HG03460 (cell line): Measurements from ENCODE around the gene PPP1R9B.

Experiments used
- ATAC-seq: cut with Tn5 transposase; IDR thresholded peaks from one replicate; pipeline ENCODE4 v1.9.1; 2021; ENCODE audit not compliant: unreplicated experiment

Gene PPP1R9B

GRCh38 chr17:50094753-50095619 is 55.5 kb downstream of the PPP1R9B start, which contains the start of gene PDK2:
Gene PDK2 (plus strand): TSS chr17:50095351. CDS start chr17:50095436, 85 bp downstream.
- ATAC-seq = peak; percentile 95

DNA sequence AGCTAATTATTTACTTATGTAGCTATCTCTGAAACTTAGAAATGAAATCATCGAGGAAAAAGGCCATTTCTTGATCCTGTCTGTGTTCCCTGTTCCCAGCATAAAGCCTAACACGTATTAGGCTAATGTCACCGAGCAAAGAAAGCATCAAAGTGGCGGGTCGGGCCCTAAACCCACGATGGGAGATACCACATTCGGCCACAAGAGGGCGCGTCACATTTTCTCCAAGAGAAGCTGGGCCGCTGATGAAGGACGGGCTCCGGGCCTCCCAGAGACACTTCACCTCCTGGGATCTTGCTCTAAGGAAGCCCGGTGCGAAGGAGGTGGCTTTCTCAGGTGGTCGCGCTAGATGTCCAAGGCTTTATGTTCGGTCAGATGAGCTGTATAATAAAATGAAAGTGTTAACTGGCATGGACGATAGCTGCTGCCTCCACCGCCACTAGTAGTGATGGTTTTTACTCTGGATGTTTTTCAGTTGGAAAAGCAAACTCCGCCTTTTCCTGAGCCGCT is 56.2 kb downstream of the PPP1R9B start:
- no peak for ATAC-seq

DNA sequence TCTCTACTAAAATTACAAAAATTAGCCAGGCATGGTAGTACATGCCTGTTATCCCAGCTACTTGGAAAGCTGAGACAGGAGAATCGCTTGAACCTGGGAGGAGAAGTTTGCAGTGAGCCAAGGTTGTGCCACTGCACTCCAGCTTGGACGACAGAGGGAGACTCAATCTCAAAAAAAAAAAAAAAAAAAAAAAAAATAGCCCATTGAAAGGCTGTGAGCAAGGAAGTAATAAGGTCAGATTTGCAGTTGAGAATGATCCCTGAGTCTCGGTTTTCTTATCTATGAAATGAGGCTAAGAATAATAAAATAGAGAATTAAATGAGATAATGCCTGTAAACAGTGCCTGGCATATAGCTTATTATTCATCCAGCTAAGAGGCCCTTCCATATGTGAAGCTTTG is 56.7 kb downstream of the PPP1R9B start:
- ATAC-seq = no peak

- ATAC-seq = no peak
These were observed 57.2 kb downstream of the PPP1R9B start for GRCh38 chr17:50093246-50093645.

- ATAC-seq = no peak
These were observed 58.6 kb downstream of the PPP1R9B start for GRCh38 chr17:50091918-50092285.

GRCh38 chr17:50090971-50091917 is 59.2 kb downstream of the PPP1R9B start:
- ATAC-seq = no peak

GRCh38 chr17:50090071-50090470 is 60.4 kb downstream of the PPP1R9B start:
- ATAC-seq = no peak

DNA sequence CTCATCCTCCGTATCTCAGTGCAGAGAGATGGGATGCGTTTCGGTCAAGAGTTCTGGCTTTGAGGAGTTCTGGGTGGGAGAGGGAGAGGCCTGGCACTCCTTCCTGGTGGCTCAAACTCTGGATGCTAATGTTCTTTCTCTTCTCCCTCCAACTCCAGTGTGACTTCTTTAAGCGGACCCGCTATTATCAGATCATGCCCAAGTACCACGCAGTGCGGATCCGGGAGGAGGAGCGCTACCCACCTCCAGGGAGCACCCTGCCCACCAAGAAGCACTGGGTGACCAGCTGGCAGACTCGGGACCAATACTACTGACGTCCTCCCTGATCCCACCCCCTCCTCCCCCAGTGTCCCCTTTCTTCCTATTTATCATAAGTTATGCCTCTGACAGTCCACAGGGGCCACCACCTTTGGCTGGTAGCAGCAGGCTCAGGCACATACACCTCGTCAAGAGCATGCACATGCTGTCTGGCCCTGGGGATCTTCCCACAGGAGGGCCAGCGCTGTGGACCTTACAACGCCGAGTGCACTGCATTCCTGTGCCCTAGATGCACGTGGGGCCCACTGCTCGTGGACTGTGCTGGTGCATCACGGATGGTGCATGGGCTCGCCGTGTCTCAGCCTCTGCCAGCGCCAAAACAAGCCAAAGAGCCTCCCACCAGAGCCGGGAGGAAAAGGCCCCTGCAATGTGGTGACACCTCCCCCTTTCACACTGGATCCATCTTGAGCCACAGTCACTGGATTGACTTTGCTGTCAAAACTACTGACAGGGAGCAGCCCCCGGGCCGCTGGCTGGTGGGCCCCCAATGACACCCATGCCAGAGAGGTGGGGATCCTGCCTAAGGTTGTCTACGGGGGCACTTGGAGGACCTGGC is 61.3 kb downstream of the PPP1R9B start:
- no peak for ATAC-seq

GRCh38 chr17:50087912-50088405 is 62.5 kb downstream of the PPP1R9B start:
- no peak for ATAC-seq

DNA sequence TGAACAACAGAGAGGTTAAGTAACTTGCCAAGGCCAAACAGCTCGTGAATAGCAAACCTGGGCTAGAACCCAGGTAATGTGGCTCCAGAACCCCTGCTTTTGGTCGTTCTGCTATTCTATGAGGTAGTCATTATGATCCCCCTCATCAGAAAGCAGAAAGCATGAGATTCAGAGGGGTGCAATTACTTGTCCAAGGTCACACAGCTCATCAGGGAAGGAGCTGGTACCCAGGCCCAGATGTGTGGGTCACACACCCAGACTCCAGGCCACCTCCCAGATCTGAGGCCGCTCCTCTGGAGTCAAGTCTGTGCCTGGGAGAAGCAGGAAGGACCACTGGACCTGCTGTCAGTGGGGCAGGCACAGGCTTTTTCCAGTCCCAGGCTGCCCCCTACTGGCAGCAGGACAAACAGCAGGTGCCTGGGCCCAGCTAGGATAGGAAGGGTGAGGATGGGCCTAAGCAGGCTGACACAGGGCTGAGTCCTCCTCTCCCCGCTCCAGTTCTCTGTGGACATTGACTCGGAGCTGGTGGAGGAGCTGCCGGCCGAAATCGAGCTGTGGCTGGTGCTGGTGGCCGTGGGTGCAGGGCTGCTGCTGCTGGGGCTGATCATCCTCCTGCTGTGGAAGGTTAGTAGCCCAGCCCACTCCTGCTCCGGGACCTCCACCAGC is 63.1 kb downstream of the PPP1R9B start:
- no peak for ATAC-seq
